ENCODE data around the gene ANP32E. TPM values are rescaled to one million over a fixed set of nuclear protein-coding genes. Genes with fewer than 3 reads are reported as not detected.

ANP32E gene
- total and polyA plus RNA-seq, 2 of the 8 experiments (the other 6 are each of a cell fraction or from before 2014, with no cell fraction given): 20.7 to 123 TPM

GRCh38 chr1:150257624-150258585, 22.0 kb upstream of the ANP32E start, which contains the start of gene CA14:
Gene CA14 (plus strand): TSS chr1:150257774. CDS start chr1:150258129, 355 bp downstream.
- peak within 1 kb of the TSS; percentile 67 to 83 (median 79) for H3K9ac ChIP-seq (replicated peaks in 1 of 4; ENCODE audit: extremely low read depth in 1 of 4, low read depth in 3 of 4, low read length in 3 of 4)
- peak within 1 kb of the TSS; percentile 81 for H4K8ac ChIP-seq (ENCODE audit: extremely low read depth, insufficient read depth, low read length)
- no peaks in the 10 kb centered on the region for H3K9me3 ChIP-seq (ENCODE audit: insufficient read depth in 2 of 2, low read depth in 1 of 2, low read length in 1 of 2)
- peak within 1 kb of the TSS; percentile 78 to 99 for H3K4me2 ChIP-seq (ENCODE audit: insufficient read depth in 1 of 2, low read depth in 2 of 2, low read length in 2 of 2)
- H3K56ac ChIP-seq (replicated peaks; ENCODE audit: insufficient read length, low read depth, low read length): peak within 1 kb of the TSS; percentile 67
- H2BK20ac ChIP-seq (ENCODE audit: low read length): peak within 1 kb of the TSS; percentile 96; the same call in 1 of the 2 replicates
- no peaks in the 10 kb centered on the region for H3K27me3 ChIP-seq (replicated peaks in 1 of 4; ENCODE audit: control insufficient read depth in 3 of 4, extremely low read depth in 1 of 4, insufficient read depth in 3 of 4, low read length in 3 of 4)
- peak within 1 kb of the TSS; percentile 89 for H3K14ac ChIP-seq (ENCODE audit: insufficient read length)
- H4K91ac ChIP-seq (replicated peaks; ENCODE audit: insufficient read length, low read length): peak within 1 kb of the TSS; percentile 96
- DNase-seq (ENCODE audit: low read depth in 1 of 2, low spot score in 2 of 2) (peak in 1 of 2 experiments; percentile 68), FAIRE-seq (no peak)
- peak within 1 kb of the TSS; percentile 64 for H4K5ac ChIP-seq (ENCODE audit: insufficient read length, low read depth, low read length)
- H2BK5ac ChIP-seq (ENCODE audit: low read depth, low read length): peak within 1 kb of the TSS; percentile 98
- peak within 1 kb of the TSS; percentile 95 for H3K27ac ChIP-seq (ENCODE audit: low read depth, low read length)
- peaks cover 36% of the 10 kb centered on the region for H3K23me2 ChIP-seq (ENCODE audit: low read depth, low read length)
- 3% methylated on average over 13 of the region's 13 CpGs; no CpG with 5 or more reads in 1 of the 2 experiments for WGBS, 2 experiments (ENCODE audit: extremely low coverage in 1 of 2, insufficient coverage in 1 of 2, insufficient read length in 1 of 2, insufficient replicate concordance in 2 of 2, low coverage in 1 of 2, low lambda C conversion rate in 2 of 2, missing lambda C conversion rate in 1 of 2)
- H2BK120ac ChIP-seq (replicated peaks; ENCODE audit: low read depth, low read length): peak within 1 kb of the TSS; percentile 97
- ChIA-PET CTCF (ENCODE audit: partially characterized antibody) (interaction anchor here (2.5 to 17.5 kb wide), 2 partner anchors 18 to 32 kb away, joined by 9 to 326 read pairs; partner anchors contain the start of genes APH1A, C1orf54 and CIART), POLR2A (ENCODE audit: partially characterized antibody) (interaction anchor here (0.8 to 19.4 kb wide), 20 partner anchors 8 to 724 kb away, joined by 3 to 535 read pairs (median 6); partner anchors contain the start of genes ANP32E, ANXA9, APH1A and C1orf54)
- H3K4me3 ChIP-seq (ENCODE audit: extremely low read depth in 1 of 4, insufficient read depth in 2 of 4, low read depth in 3 of 4, low read length in 4 of 4): peak within 1 kb of the TSS; percentile 70 to 82 (median 80)
- H3K4me1 ChIP-seq (replicated peaks in 1 of 4; ENCODE audit: control insufficient read depth in 3 of 4, insufficient read depth in 4 of 4, low read length in 3 of 4): peaks cover 0 to 20% (median 14%) of the 10 kb centered on the region in 4 experiments; a peak in 6 of 7 replicates
- H2AK5ac ChIP-seq (ENCODE audit: low read depth, low read length): peak within 1 kb of the TSS; percentile 99
- H2BK15ac ChIP-seq (ENCODE audit: low read length): peak within 1 kb of the TSS; percentile 100
- H2AFZ ChIP-seq (ENCODE audit: low read length): no peak within 1 kb of the TSS
- peak within 1 kb of the TSS; percentile 100 for H3K18ac ChIP-seq (ENCODE audit: extremely low read depth, low read length)
- H3K36me3 ChIP-seq (ENCODE audit: control insufficient read depth in 2 of 4, insufficient read depth in 4 of 4, low read length in 3 of 4): peaks cover 3 to 20% (median 13%) of the 10 kb centered on the region in 4 experiments; a peak in 7 of 8 replicates
- H3K23ac ChIP-seq (ENCODE audit: insufficient read length): peak within 1 kb of the TSS; percentile 7
- H3K4ac ChIP-seq (replicated peaks; ENCODE audit: insufficient read length, low read depth, low read length): peak within 1 kb of the TSS; percentile 95
- H3K79me2 ChIP-seq (ENCODE audit: control insufficient read depth in 1 of 2, insufficient read depth in 2 of 2, low read length in 2 of 2): peaks cover 4 to 25% of the 10 kb centered on the region in 2 experiments
- peaks cover 5% of the 10 kb centered on the region; the same call in 1 of the 2 replicates for H3K79me1 ChIP-seq (ENCODE audit: low read depth, low read length)
- H2BK12ac ChIP-seq (ENCODE audit: low read depth, low read length): peak within 1 kb of the TSS; percentile 99
- no peaks in the 10 kb centered on the region for H4K20me1 ChIP-seq (replicated peaks in 1 of 2; ENCODE audit: control insufficient read depth in 1 of 2, insufficient read depth in 2 of 2, low read length in 2 of 2)
- TF ChIP-seq EGR1 (IDR thresholded peaks at IDR 0.05; ENCODE audit: borderline replicate concordance, low read depth, low read length) (no peak), CREB1 (IDR thresholded peaks at IDR 0.05) (no peak), CTCF (IDR thresholded peaks at IDR 0.05; ENCODE audit: control extremely low read depth in 1 of 3, insufficient read depth in 1 of 3, low read depth in 1 of 3, low read length in 3 of 3) (no peak), TAF1 (IDR thresholded peaks at IDR 0.05; ENCODE audit: low read depth, low read length) (peak; percentile 55), SUZ12 (IDR thresholded peaks at IDR 0.05; ENCODE audit: low read length) (0 out of 2 replicates have a peak, but pooled peaks have one; percentile 24), KDM4A (IDR thresholded peaks at IDR 0.05; ENCODE audit: low read depth, low read length, severe bottlenecking) (peak; percentile 43), KDM1A (IDR thresholded peaks at IDR 0.05; ENCODE audit: borderline replicate concordance, low read length) (no peak), RXRA (IDR thresholded peaks at IDR 0.05; ENCODE audit: insufficient read depth, low read depth, low read length) (no peak)

All from H1 (cell line).